NCI-H2029 (cell line): ENCODE results near the gene TMEM8B.
"Not testable (repeated sequence)": the region's sequence is repeated elsewhere in the genome, so short reads cannot be mapped to it uniquely, and the experiment has no call there.

Experiments
- DNase-seq: peaks from one replicate; lab custom pipeline; 2025; lab: John Stamatoyannopoulos, UW

Gene TMEM8B

GRCh38 chr9:35906923-35907699 is 78.1 kb downstream of the TMEM8B start:
- DNase-seq, result peak; percentile 19

DNA sequence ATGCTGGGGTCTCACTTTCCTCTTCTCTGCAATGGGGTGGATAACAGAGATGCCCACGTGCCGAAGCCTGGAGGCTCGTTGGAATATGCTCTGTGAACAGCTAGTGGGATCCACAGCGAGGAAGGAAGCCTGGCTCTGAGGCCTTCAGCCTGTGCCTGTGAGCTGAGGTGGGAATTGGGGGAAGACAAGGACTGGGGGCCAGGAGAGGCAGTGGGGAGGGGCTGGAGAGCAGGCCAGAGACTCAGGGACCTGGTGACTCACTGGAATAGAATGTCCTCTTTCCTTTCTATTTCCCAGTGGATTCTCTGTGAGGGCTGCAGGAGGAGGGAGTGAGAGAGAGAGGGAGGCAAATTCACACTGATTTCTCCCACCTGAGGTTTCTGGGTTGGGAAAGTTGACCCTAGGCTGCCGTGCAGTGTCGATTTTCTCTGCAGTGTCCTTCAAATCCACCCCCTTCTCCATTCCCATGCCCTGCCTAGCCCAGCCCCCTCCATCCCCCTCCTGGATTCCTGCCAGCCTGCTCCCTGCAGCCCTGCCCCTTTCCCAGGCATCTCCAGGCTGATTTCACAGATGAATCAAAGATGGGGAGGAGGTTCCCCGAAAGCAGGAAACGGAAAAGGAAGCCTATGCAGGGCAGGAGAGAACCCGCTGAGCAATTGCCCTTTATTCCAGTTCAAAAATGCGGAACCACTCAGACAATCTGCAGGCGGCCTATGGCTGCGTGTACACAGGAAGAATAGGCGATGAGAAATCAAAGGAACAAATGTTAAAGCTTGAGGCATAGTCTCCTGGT is 78.9 kb downstream of the TMEM8B start:
- peak; percentile 62 for DNase-seq

GRCh38 chr9:35908504-35909125 is 79.6 kb downstream of the TMEM8B start:
- peak; percentile 62 for DNase-seq

DNA sequence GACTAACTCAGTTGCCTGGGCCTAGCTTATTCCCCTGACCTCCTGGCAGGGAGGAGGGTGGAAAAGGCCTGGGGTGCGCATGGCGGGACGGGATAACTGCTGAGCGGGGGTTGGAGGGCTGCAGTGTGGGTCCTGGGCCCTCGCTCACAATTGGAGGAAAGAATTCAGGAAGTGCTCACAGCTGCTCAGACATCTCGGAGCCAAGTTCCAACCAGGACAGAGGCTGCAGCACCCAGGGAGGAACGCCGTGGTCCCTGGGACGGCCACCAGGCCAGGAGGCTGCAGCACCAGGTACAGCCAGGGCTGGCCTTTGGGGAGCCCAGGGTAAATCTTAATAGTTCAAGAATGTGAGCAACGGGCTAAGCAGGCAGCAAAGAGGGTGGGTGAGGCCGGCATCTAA is 80.2 kb downstream of the TMEM8B start, which contains the start of gene SPAAR:
Gene SPAAR (plus strand): TSS at position 217 of the 400 bp plus-strand sequence. CDS start 974 bp downstream, outside the sequence.
- no peak for DNase-seq

DNA sequence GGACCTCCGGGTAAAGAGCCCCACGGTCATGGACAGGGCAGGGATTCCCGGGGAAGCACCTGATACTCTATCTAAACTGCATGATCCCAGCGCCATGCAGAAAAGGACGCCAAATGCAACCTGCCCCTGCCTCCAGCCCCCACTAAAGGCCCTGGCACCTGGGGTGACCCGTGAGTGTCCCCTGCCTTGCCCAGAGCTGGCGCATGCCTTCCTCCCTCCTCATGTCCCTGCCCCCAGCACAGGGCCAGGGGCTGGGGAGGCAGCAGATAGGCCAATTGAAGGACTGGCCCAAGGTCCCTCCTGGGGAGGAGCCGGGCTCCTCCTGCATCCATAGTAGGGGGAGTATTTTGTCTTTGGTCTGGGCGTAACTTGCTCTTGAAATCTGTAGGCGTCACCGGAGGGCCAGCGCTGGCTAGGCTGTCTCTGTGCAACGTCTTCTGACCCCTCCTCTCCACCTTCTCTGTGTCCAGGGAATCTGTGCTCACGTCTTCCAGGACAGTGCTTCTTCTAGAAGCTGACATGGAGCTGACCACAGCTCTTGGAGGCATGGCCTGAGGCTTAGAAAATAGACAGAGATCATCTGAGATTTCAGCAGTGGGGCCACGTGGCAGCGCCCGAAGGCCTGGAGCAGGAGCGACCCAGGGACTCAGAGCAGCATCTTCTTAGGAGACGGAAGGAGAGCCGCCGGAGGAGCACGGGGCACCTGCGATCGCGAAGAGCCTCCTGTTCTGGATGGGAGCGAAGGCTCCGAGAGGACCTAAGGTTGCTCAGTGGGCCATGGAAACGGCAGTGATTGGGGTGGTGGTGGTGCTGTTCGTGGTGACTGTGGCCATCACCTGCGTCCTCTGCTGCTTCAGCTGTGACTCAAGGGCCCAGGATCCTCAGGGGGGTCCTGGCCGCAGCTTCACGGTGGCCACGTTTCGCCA is 80.9 kb downstream of the TMEM8B start:
- no peak for DNase-seq

GRCh38 chr9:35910613-35911359 is 81.8 kb downstream of the TMEM8B start:
- DNase-seq, result peak; percentile 22

GRCh38 chr9:35911690-35912089 is 82.7 kb downstream of the TMEM8B start:
- DNase-seq, result no peak

- DNase-seq, result no peak
Observed at GRCh38 chr9:35912791-35913400, 83.9 kb downstream of the TMEM8B start.

DNA sequence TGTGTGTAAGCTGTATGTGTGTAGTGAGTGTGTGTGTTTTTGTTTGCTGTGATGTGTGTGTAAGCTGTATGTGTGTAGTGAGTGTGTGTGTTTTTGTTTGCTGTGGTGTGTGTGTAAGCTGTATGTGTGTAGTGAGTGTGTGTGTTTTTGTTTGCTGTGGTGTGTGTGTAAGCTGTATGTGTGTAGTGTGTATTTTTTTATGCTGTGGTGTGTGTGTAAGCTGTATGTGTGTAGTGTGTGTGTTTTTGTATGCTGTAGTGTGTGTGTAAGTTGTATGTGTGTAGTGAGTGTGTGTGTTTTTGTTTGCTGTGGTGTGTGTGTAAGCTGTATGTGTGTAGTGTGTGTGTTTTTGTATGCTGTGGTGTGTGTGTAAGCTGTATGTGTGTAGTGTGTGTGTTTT is 84.4 kb downstream of the TMEM8B start:
- not testable (repeated sequence) for DNase-seq

- DNase-seq, result no peak
Observed at GRCh38 chr9:35914301-35914807, 85.3 kb downstream of the TMEM8B start.
